ENCODE data around the gene PSMB3. TPM values are rescaled to one million over a fixed set of nuclear protein-coding genes. Genes with fewer than 3 reads are reported as not detected.

Gene PSMB3
- polyA plus RNA-seq, 1 donor (not counting 4 experiments of a cell fraction or from before 2014, with no cell fraction given), result 294 TPM

DNA sequence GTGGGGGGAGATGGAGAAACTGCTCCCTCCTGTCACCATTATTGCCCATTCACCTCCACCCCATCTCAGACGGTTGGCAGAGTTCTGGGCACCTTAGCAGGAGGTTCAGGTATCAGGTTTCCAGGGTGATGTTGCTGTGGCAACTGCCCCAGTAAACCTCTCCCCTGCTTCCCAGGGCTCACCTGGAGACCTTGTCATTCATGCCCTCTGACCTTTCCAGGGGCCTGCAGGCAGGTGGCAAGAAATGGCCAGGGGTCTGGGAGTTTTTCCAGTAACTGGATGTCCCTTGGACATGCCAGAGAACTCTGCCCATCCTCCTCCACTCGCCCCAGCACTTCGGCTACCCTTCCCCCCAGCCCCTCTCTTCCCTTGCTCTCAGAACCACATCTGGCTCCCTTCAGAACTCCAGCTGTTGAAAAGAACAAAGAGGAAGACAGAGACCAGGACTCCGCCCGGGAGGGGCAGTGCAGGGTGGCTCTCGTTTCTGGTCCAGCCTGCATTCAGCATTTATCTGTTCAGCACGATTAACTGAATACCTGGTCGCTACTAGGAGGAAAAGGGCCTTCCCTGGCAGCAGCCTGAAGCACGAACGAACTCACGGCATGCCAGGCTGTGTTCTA lies 39.0 kb upstream of the PSMB3 start:
- no peaks in the 10 kb centered on the region for H3K9me1 ChIP-seq (ENCODE audit: control insufficient read depth, extremely low read depth, insufficient read depth, low read length)
- H3K9me3 ChIP-seq (ENCODE audit: control insufficient read depth, low read depth, low read length), result no peaks in the 10 kb centered on the region
- H3K27ac ChIP-seq (ENCODE audit: control insufficient read depth, insufficient read depth, low read length), result no peak overlapping the region
- TF ChIP-seq, protein P1, sequence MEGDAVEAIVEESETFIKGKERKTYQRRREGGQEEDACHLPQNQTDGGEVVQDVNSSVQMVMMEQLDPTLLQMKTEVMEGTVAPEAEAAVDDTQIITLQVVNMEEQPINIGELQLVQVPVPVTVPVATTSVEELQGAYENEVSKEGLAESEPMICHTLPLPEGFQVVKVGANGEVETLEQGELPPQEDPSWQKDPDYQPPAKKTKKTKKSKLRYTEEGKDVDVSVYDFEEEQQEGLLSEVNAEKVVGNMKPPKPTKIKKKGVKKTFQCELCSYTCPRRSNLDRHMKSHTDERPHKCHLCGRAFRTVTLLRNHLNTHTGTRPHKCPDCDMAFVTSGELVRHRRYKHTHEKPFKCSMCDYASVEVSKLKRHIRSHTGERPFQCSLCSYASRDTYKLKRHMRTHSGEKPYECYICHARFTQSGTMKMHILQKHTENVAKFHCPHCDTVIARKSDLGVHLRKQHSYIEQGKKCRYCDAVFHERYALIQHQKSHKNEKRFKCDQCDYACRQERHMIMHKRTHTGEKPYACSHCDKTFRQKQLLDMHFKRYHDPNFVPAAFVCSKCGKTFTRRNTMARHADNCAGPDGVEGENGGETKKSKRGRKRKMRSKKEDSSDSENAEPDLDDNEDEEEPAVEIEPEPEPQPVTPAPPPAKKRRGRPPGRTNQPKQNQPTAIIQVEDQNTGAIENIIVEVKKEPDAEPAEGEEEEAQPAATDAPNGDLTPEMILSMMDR (optimal IDR thresholded peaks at IDR 0.05 in 1 of 3, IDR thresholded peaks at IDR 0.05 in 1 of 3, conservative IDR thresholded peaks at IDR 0.05 in 1 of 3; ENCODE audit: extremely low read depth in 1 of 3, insufficient read depth in 2 of 3, low read length in 3 of 3), result no peak
- no peak for TF ChIP-seq EZH2 (IDR thresholded peaks at IDR 0.05; ENCODE audit: low read length)
- H3K27me3 ChIP-seq (ENCODE audit: control insufficient read depth, extremely low read depth, insufficient read depth, low read length), result no peaks in the 10 kb centered on the region
- no peak overlapping the region for H3K4me3 ChIP-seq (ENCODE audit: control insufficient read depth in 2 of 3, extremely low read depth in 1 of 3, insufficient read depth in 2 of 3, low read depth in 1 of 3, low read length in 3 of 3)
- peaks cover 18 to 43% of the 10 kb centered on the region in 2 experiments for H3K36me3 ChIP-seq (ENCODE audit: control insufficient read depth in 2 of 2, extremely low read depth in 1 of 2, insufficient read depth in 2 of 2, low read length in 2 of 2)
- H3K4me2 ChIP-seq (ENCODE audit: control insufficient read depth, extremely low read depth, insufficient read depth, low read depth, low read length), result no peak overlapping the region
- peaks cover 4% of the 10 kb centered on the region for H3K4me1 ChIP-seq (ENCODE audit: control insufficient read depth, extremely low read depth, insufficient read depth, low read length)
- H4K20me1 ChIP-seq (ENCODE audit: control insufficient read depth, extremely low read depth, insufficient read depth, low read length), result no peaks in the 10 kb centered on the region
- DNase-seq (ENCODE audit: low read depth, low spot score), result no peak
- no peak overlapping the region for H2AFZ ChIP-seq (ENCODE audit: control insufficient read depth, low read length)
- no peaks in the 10 kb centered on the region for H3K79me2 ChIP-seq (ENCODE audit: control insufficient read depth, insufficient read depth, low read length)
- no peak overlapping the region for H3K9ac ChIP-seq (ENCODE audit: control insufficient read depth, extremely low read depth, insufficient read depth, low read length)
- FAIRE-seq, result no peak
- dilution Hi-C loops (cut with MboI; ENCODE audit: extremely low pct_ligation_motif_present, low sequenced_read_pairs), result no loop called here

DNA sequence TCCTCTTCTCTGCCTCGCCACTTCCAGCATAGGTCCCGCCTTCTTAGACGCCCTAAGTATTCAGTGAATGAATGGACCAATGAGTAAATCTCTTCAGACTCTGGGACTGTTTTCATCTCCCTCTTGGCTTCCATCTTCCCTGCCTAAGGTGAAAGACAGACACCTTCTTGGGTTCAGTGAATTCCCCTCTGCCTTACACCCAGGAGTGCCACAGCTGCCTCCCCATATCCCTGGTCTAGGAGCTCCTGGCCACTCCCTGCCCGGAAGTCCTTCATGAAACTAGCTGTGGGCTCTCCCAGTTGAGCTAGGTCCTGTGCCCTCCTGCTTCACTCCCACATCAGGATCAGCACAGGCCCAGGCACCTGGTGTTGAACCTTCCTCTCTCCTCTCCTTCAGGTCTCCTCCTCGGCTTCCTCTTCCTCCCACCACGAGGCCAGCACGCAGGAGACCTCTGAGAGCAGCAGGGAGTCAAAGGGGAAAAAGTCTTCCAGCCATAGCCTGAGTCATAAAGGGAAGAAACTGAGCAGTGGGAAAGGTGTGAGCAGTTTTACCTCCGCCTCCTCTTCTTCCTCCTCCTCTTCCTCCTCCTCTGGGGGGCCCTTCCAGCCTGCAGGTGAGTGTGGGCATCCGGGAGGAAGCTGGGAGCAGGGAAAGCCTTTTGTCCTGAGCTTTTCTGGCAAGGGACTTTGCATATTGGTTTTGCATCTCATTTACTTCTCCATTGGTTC lies 37.2 kb upstream of the PSMB3 start:
- no peak overlapping the region for H3K27ac ChIP-seq (ENCODE audit: control insufficient read depth, insufficient read depth, low read length)
- H3K4me2 ChIP-seq (ENCODE audit: control insufficient read depth, extremely low read depth, insufficient read depth, low read depth, low read length), result no peak overlapping the region
- no peak for DNase-seq (ENCODE audit: low read depth, low spot score)
- dilution Hi-C loops (cut with MboI; ENCODE audit: extremely low pct_ligation_motif_present, low sequenced_read_pairs), result no loop called here
- TF ChIP-seq, protein P1 (optimal IDR thresholded peaks at IDR 0.05 in 1 of 3, IDR thresholded peaks at IDR 0.05 in 1 of 3, conservative IDR thresholded peaks at IDR 0.05 in 1 of 3; ENCODE audit: extremely low read depth in 1 of 3, insufficient read depth in 2 of 3, low read length in 3 of 3), result no peak
- no peak for TF ChIP-seq EZH2 (IDR thresholded peaks at IDR 0.05; ENCODE audit: low read length)
- H3K4me3 ChIP-seq (ENCODE audit: control insufficient read depth in 2 of 3, extremely low read depth in 1 of 3, insufficient read depth in 2 of 3, low read depth in 1 of 3, low read length in 3 of 3), result no peak overlapping the region
- no peaks in the 10 kb centered on the region for H3K9me1 ChIP-seq (ENCODE audit: control insufficient read depth, extremely low read depth, insufficient read depth, low read length)
- H3K36me3 ChIP-seq (ENCODE audit: control insufficient read depth in 2 of 2, extremely low read depth in 1 of 2, insufficient read depth in 2 of 2, low read length in 2 of 2), result peaks cover 21 to 38% of the 10 kb centered on the region in 2 experiments
- H3K27me3 ChIP-seq (ENCODE audit: control insufficient read depth, extremely low read depth, insufficient read depth, low read length), result no peaks in the 10 kb centered on the region
- no peak overlapping the region for H3K9ac ChIP-seq (ENCODE audit: control insufficient read depth, extremely low read depth, insufficient read depth, low read length)
- H3K4me1 ChIP-seq (ENCODE audit: control insufficient read depth, extremely low read depth, insufficient read depth, low read length), result peaks cover 4% of the 10 kb centered on the region
- no peaks in the 10 kb centered on the region for H3K9me3 ChIP-seq (ENCODE audit: control insufficient read depth, low read depth, low read length)
- no peak for FAIRE-seq
- H4K20me1 ChIP-seq (ENCODE audit: control insufficient read depth, extremely low read depth, insufficient read depth, low read length), result no peaks in the 10 kb centered on the region
- H3K79me2 ChIP-seq (ENCODE audit: control insufficient read depth, insufficient read depth, low read length), result no peaks in the 10 kb centered on the region
- no peak overlapping the region for H2AFZ ChIP-seq (ENCODE audit: control insufficient read depth, low read length)

Measured in keratinocyte (primary cell).